ENCODE data around the gene SLC1A3. TPM values are rescaled to one million over a fixed set of nuclear protein-coding genes. Genes with fewer than 3 reads are reported as not detected.

The SLC1A3 gene
- total RNA-seq, 2 experiments from 2014 or later: 0.34 to 0.74 TPM

- H3K27me3 Mint-ChIP-seq: peaks cover 8% of the 10 kb centered on the region
- intact Hi-C loops (cut with micrococcal nuclease): no loop called here
- no peaks in the 10 kb centered on the region for H3K9me3 Mint-ChIP-seq
- ATAC-seq (no peak), DNase-seq (no peak)
- H3K27ac Mint-ChIP-seq: no peak overlapping the region
- no peak for TF ChIP-seq CTCF (IDR thresholded peaks at IDR 0.05)
- H3K36me3 Mint-ChIP-seq (ENCODE audit: low read depth): no peaks in the 10 kb centered on the region
- ChIA-PET POLR2A (no interaction called here), CTCF (no interaction called here)
- no peak overlapping the region for H3K4me3 Mint-ChIP-seq
- no peaks in the 10 kb centered on the region for H3K4me1 Mint-ChIP-seq (ENCODE audit: low read depth)
These were observed 56.0 kb downstream of the SLC1A3 start for GRCh38 chr5:36662291-36662851.

GRCh38 chr5:36664766-36665165, 58.4 kb downstream of the SLC1A3 start:
- Mint-ChIP-seq H3K27ac (no peak overlapping the region), H3K4me3 (no peak overlapping the region), H3K27me3 (peaks cover 3% of the 10 kb centered on the region), H3K9me3 (no peaks in the 10 kb centered on the region), H3K36me3 (ENCODE audit: low read depth) (no peaks in the 10 kb centered on the region), H3K4me1 (ENCODE audit: low read depth) (no peaks in the 10 kb centered on the region)
- TF ChIP-seq CTCF (IDR thresholded peaks at IDR 0.05): no peak
- CTCF ChIA-PET: no interaction called here
- POLR2A ChIA-PET: no interaction called here
- intact Hi-C loops (cut with micrococcal nuclease): no loop called here
- DNase-seq: no peak
- ATAC-seq: no peak

GRCh38 chr5:36665628-36666027, 59.2 kb downstream of the SLC1A3 start:
- ATAC-seq: no peak
- Mint-ChIP-seq H3K27ac (no peak overlapping the region), H3K4me3 (no peak overlapping the region), H3K27me3 (peaks cover 3% of the 10 kb centered on the region), H3K9me3 (no peaks in the 10 kb centered on the region), H3K4me1 (ENCODE audit: low read depth) (no peaks in the 10 kb centered on the region), H3K36me3 (ENCODE audit: low read depth) (no peaks in the 10 kb centered on the region)
- DNase-seq: no peak
- CTCF ChIA-PET: no interaction called here
- no peak for TF ChIP-seq CTCF (IDR thresholded peaks at IDR 0.05)
- intact Hi-C loops (cut with micrococcal nuclease): no loop called here
- POLR2A ChIA-PET: no interaction called here

- Mint-ChIP-seq H3K9me3 (no peaks in the 10 kb centered on the region), H3K36me3 (ENCODE audit: low read depth) (no peaks in the 10 kb centered on the region), H3K4me1 (ENCODE audit: low read depth) (no peaks in the 10 kb centered on the region), H3K4me3 (no peak overlapping the region), H3K27ac (no peak overlapping the region), H3K27me3 (peaks cover 3% of the 10 kb centered on the region)
- intact Hi-C loops (cut with micrococcal nuclease): no loop called here
- TF ChIP-seq CTCF (IDR thresholded peaks at IDR 0.05): no peak
- no peak for DNase-seq
- ChIA-PET POLR2A (no interaction called here), CTCF (no interaction called here)
- no peak for ATAC-seq
These were observed 59.9 kb downstream of the SLC1A3 start for GRCh38 chr5:36666274-36666673.

GRCh38 chr5:36666986-36667385, 60.6 kb downstream of the SLC1A3 start:
- intact Hi-C loops (cut with micrococcal nuclease): no loop called here

More at GRCh38 chr5:36666986-36667385, 60.6 kb downstream of the SLC1A3 start:
- no peaks in the 10 kb centered on the region for H3K4me1 Mint-ChIP-seq (ENCODE audit: low read depth)
- TF ChIP-seq CTCF (IDR thresholded peaks at IDR 0.05): no peak
- DNase-seq: no peak
- H3K4me3 Mint-ChIP-seq: no peak overlapping the region
- H3K27me3 Mint-ChIP-seq: peaks cover 3% of the 10 kb centered on the region
- POLR2A ChIA-PET: no interaction called here
- no peaks in the 10 kb centered on the region for H3K36me3 Mint-ChIP-seq (ENCODE audit: low read depth)
- no peak overlapping the region for H3K27ac Mint-ChIP-seq
- no peaks in the 10 kb centered on the region for H3K9me3 Mint-ChIP-seq
- ATAC-seq: no peak
- CTCF ChIA-PET: no interaction called here

All from activated CD8-positive, alpha-beta T cell treated with anti-CD3 and anti-CD28 coated beads for 36 hours (primary cell).